GM12878 (cell line): ENCODE results near the gene COA1.

Experiments
- EZH2 ChIP-seq: IDR thresholded peaks from 2 replicates; pipeline ENCODE4 v1.6.1; 2012; ENCODE audit warnings: low read depth, mild to moderate bottlenecking, control low read depth, inconsistent platforms, low read length, borderline replicate concordance; ENCODE audit not compliant: control insufficient read depth
- POLR2A ChIP-seq: IDR thresholded peaks from 2 replicates; pipeline ENCODE4 v1.6.1; 2011; ENCODE audit warnings: low read depth, mild to moderate bottlenecking, low read length
- RAD51 ChIP-seq: fragments of 450-650 bp; IDR thresholded peaks from 2 replicates; pipeline ENCODE4 v1.6.1; 2016; ENCODE audit warnings: moderate library complexity, mild to moderate bottlenecking, inconsistent platforms
- TF ChIP-seq, protein P1 (sequence below), 3 experiments: IDR thresholded peaks in 2 of 3; conservative IDR thresholded peaks in 1 of 3; 2 replicates each; pipeline ENCODE4 v1.5.1; 2011; ENCODE audit warnings: low read depth in 3 of 3, low read length in 3 of 3, mild to moderate bottlenecking in 3 of 3, control low read depth in 2 of 3, moderate library complexity in 2 of 3, inconsistent platforms in 1 of 3, mixed read lengths in 1 of 3; ENCODE audit not compliant: control insufficient read depth in 2 of 3, insufficient read depth in 1 of 3; ENCODE audit errors: extremely low read depth in 1 of 3

GRCh38 chr7:43711503-43711902 lies 17.8 kb downstream of the COA1 start:
- TF ChIP-seq, protein P1, sequence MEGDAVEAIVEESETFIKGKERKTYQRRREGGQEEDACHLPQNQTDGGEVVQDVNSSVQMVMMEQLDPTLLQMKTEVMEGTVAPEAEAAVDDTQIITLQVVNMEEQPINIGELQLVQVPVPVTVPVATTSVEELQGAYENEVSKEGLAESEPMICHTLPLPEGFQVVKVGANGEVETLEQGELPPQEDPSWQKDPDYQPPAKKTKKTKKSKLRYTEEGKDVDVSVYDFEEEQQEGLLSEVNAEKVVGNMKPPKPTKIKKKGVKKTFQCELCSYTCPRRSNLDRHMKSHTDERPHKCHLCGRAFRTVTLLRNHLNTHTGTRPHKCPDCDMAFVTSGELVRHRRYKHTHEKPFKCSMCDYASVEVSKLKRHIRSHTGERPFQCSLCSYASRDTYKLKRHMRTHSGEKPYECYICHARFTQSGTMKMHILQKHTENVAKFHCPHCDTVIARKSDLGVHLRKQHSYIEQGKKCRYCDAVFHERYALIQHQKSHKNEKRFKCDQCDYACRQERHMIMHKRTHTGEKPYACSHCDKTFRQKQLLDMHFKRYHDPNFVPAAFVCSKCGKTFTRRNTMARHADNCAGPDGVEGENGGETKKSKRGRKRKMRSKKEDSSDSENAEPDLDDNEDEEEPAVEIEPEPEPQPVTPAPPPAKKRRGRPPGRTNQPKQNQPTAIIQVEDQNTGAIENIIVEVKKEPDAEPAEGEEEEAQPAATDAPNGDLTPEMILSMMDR (IDR thresholded peaks at IDR 0.05 in 2 of 3, conservative IDR thresholded peaks at IDR 0.05 in 1 of 3; ENCODE audit: control insufficient read depth in 2 of 3, extremely low read depth in 1 of 3, insufficient read depth in 1 of 3, low read depth in 3 of 3, low read length in 3 of 3) = no peak
- TF ChIP-seq POLR2A (no peak), RAD51 (no peak), EZH2 (no peak)
